ENCODE data around the gene CAPN9.

CAPN9 gene

DNA sequence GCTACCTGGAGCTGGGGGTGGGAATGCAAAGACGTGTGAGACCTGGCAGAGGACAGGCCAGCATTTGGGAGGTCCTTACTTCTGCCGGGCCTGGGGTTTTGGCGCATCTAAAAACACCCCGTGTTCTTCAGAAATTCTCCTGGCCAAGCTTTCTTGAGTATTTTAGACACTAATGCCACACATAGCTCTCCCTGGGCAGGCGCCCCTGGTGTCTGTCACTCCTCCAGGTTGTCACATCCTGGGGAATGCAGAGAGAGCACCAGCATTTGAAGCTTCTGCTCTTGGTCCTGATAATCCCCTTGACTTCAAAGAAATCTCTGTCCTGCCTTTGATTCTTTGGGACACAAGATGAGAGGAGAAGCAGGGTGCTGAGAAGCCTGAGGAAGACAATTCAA, 6.0 kb downstream of the CAPN9 start:
- Histone ChIP-seq H3F3A (ENCODE audit: control insufficient read depth, insufficient read depth) (no peaks in the 10 kb centered on the region), H3K36me3 (ENCODE audit: control insufficient read depth, low read length) (no peaks in the 10 kb centered on the region), H4K20me1 (ENCODE audit: control insufficient read depth, insufficient read depth, low read depth, low read length) (no peaks in the 10 kb centered on the region), H3K79me2 (ENCODE audit: control insufficient read depth, low read length) (no peaks in the 10 kb centered on the region), H3K4me3 (ENCODE audit: low read length) (0 out of 2 replicates have a peak overlapping the region, but pooled peaks have one; percentile 7), H3K4me2 (ENCODE audit: low read length) (peak overlapping the region; percentile 64; the same call in 1 of the 2 replicates), H3K9me2 (replicated peaks; ENCODE audit: control insufficient read depth, low read length) (no peaks in the 10 kb centered on the region), H3K27ac (ENCODE audit: low read depth, low read length) (no peak overlapping the region), H3K4me1 (ENCODE audit: control insufficient read depth, low read length) (peaks cover 17% of the 10 kb centered on the region), H3K9me3 (ENCODE audit: control insufficient read depth, insufficient read depth, low read length) (no peaks in the 10 kb centered on the region), H3K27me3 (ENCODE audit: control insufficient read depth, low read length) (no peaks in the 10 kb centered on the region)
- TF ChIP-seq, protein P1, sequence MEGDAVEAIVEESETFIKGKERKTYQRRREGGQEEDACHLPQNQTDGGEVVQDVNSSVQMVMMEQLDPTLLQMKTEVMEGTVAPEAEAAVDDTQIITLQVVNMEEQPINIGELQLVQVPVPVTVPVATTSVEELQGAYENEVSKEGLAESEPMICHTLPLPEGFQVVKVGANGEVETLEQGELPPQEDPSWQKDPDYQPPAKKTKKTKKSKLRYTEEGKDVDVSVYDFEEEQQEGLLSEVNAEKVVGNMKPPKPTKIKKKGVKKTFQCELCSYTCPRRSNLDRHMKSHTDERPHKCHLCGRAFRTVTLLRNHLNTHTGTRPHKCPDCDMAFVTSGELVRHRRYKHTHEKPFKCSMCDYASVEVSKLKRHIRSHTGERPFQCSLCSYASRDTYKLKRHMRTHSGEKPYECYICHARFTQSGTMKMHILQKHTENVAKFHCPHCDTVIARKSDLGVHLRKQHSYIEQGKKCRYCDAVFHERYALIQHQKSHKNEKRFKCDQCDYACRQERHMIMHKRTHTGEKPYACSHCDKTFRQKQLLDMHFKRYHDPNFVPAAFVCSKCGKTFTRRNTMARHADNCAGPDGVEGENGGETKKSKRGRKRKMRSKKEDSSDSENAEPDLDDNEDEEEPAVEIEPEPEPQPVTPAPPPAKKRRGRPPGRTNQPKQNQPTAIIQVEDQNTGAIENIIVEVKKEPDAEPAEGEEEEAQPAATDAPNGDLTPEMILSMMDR (IDR thresholded peaks at IDR 0.05; ENCODE audit: low read depth, low read length, poor library complexity, severe bottlenecking): no peak

DNA sequence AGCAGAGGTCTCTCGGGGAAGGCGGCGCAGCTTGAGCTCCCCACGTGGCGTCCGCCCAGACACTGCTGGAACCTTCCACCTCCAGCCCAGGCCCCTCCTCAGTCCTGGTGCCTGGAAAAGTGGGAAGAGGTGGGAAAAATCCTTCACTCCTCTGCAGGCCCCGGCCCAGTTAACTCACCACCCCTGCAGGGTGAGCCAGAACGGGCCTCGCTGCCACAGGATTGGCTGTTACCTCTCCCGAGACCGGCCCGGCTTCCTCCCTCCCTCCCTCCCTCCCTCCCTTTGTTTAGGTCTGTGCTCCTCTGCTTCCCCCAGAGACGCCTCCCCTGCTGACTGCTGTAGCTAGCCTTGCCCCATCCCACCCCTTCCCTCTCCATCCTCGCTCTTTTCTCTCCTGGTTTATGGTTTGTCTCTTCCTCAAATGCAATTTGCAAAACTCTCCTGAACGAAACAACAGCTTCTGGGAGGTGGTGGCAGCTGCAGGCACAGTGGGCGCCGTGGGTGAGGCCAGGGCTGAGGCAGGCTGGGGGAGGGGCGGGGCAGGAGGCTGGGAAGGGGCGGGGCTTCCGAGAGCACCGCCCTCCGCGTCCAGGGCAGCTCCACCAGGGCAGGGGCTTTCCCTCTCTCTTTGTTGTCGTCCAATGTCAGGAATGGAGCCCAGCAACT, 6.5 kb downstream of the CAPN9 start:
- Histone ChIP-seq H3K4me2 (ENCODE audit: low read length) (peak overlapping the region; percentile 64), H3K4me3 (ENCODE audit: low read length) (peak overlapping the region; percentile 49)

DNA sequence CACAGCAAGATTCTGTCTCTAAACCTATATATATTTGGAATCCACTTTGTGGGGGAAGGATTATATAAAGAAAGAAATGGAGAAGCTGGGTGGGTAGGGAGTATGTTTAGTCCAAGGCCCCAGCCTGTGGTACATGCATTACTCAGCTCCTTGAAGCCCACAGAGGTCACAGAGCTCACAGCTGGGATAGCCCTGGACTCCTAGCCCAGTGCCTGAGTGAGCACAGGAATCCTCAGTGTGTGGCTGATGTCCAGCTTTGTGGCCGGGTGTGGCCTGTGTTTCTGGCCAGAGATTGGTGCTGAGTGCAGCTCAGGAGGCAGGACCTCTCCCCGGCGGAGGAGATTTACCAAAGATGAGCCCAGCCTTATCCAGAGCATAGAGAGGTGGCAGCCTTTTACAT, 7.6 kb downstream of the CAPN9 start:
- TF ChIP-seq, protein P1 (IDR thresholded peaks at IDR 0.05; ENCODE audit: low read depth, low read length, poor library complexity, severe bottlenecking): no peak
- TF ChIP-seq EZH2phosphoT487 (IDR thresholded peaks at IDR 0.05; ENCODE audit: borderline replicate concordance, low read length): no peak
- no peak overlapping the region for H3K4me3 ChIP-seq (ENCODE audit: low read length)
- no peaks in the 10 kb centered on the region for H3F3A ChIP-seq (ENCODE audit: control insufficient read depth, insufficient read depth)
- peaks cover 8% of the 10 kb centered on the region for H3K4me1 ChIP-seq (ENCODE audit: control insufficient read depth, low read length)
- no peaks in the 10 kb centered on the region for H3K36me3 ChIP-seq (ENCODE audit: control insufficient read depth, low read length)
- no peaks in the 10 kb centered on the region for H3K27me3 ChIP-seq (ENCODE audit: control insufficient read depth, low read length)
- H3K9me3 ChIP-seq (ENCODE audit: control insufficient read depth, insufficient read depth, low read length): no peaks in the 10 kb centered on the region
- H3K9me2 ChIP-seq (replicated peaks; ENCODE audit: control insufficient read depth, low read length): no peaks in the 10 kb centered on the region
- no peak overlapping the region for H3K4me2 ChIP-seq (ENCODE audit: low read length)
- no peak overlapping the region for H3K27ac ChIP-seq (ENCODE audit: low read depth, low read length)
- no peaks in the 10 kb centered on the region for H4K20me1 ChIP-seq (ENCODE audit: control insufficient read depth, insufficient read depth, low read depth, low read length)
- H3K79me2 ChIP-seq (ENCODE audit: control insufficient read depth, low read length): no peaks in the 10 kb centered on the region

More for the DNA sequence above, 6.5 kb downstream of the CAPN9 start:
- Histone ChIP-seq H3F3A (ENCODE audit: control insufficient read depth, insufficient read depth) (no peaks in the 10 kb centered on the region), H3K9me2 (replicated peaks; ENCODE audit: control insufficient read depth, low read length) (no peaks in the 10 kb centered on the region), H3K27me3 (ENCODE audit: control insufficient read depth, low read length) (no peaks in the 10 kb centered on the region), H4K20me1 (ENCODE audit: control insufficient read depth, insufficient read depth, low read depth, low read length) (no peaks in the 10 kb centered on the region), H3K9me3 (ENCODE audit: control insufficient read depth, insufficient read depth, low read length) (no peaks in the 10 kb centered on the region), H3K27ac (ENCODE audit: low read depth, low read length) (no peak overlapping the region), H3K4me1 (ENCODE audit: control insufficient read depth, low read length) (peaks cover 16% of the 10 kb centered on the region), H3K36me3 (ENCODE audit: control insufficient read depth, low read length) (no peaks in the 10 kb centered on the region), H3K79me2 (ENCODE audit: control insufficient read depth, low read length) (no peaks in the 10 kb centered on the region)
- TF ChIP-seq, protein P1 (IDR thresholded peaks at IDR 0.05; ENCODE audit: low read depth, low read length, poor library complexity, severe bottlenecking): no peak
- TF ChIP-seq EZH2phosphoT487 (IDR thresholded peaks at IDR 0.05; ENCODE audit: borderline replicate concordance, low read length): no peak
